ENCODE data around the gene KPNA6.
A peak's percentile ranks its signal among the peaks of the same experiment; 100 is the strongest.

DNA sequence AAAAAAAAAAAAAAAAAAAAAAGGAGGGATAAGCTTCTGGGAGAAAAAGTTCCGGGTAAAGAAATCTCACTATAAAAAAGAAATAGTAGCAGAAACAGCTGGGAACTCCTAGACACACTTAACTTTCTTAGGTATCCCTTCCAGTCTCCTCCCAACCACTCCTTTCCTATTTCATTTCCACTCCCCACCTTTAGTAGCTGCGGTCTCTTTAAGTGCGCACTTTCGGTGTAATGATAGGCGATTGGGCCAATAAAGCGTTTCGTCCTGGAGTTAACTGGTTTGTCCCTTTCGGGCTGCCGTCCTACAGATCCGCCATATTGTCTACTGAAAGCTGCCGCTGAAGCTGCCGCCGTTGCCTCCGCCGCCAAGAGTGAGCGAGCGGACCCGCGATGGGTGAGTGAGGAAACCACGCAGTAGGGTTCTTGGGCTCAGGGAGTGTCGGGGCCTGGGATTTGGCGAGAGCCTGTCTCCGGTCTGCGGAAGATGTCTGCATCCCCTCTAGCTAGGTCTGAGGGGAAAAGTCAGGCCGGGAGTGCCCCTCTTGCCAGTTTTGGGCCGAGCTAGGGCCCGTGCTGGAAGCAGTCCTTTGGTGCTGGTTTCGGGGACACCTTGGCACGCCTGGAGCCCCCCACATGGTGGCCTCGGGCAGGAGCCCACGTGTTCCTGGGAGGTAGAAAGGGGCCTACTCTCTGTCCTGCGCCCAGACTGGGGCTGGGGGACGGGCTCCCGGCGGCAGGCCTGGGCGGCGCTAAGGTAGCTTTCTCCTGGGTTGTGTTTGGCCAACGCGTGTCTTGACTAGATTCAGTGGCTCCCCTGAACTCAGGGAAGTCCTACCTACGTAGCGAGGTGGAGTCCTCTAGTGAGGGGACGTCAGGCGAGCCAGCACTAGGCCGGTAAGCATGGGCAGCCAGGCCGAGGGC lies at the start of gene KPNA6:
- peak; percentile 69; the same call in 1 of the 2 replicates for TF ChIP-seq POLR2AphosphoS5 (IDR thresholded peaks at IDR 0.05; ENCODE audit: low read depth, low read length)
- TF ChIP-seq, protein P1, sequence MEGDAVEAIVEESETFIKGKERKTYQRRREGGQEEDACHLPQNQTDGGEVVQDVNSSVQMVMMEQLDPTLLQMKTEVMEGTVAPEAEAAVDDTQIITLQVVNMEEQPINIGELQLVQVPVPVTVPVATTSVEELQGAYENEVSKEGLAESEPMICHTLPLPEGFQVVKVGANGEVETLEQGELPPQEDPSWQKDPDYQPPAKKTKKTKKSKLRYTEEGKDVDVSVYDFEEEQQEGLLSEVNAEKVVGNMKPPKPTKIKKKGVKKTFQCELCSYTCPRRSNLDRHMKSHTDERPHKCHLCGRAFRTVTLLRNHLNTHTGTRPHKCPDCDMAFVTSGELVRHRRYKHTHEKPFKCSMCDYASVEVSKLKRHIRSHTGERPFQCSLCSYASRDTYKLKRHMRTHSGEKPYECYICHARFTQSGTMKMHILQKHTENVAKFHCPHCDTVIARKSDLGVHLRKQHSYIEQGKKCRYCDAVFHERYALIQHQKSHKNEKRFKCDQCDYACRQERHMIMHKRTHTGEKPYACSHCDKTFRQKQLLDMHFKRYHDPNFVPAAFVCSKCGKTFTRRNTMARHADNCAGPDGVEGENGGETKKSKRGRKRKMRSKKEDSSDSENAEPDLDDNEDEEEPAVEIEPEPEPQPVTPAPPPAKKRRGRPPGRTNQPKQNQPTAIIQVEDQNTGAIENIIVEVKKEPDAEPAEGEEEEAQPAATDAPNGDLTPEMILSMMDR (IDR thresholded peaks at IDR 0.05 in 2 of 3, conservative IDR thresholded peaks at IDR 0.05 in 1 of 3; ENCODE audit: borderline replicate concordance in 1 of 3, insufficient read depth in 1 of 3, low read depth in 2 of 3, low read length in 2 of 3): no peak
- TF ChIP-seq TCF7L2 (IDR thresholded peaks at IDR 0.05; ENCODE audit: borderline replicate concordance, extremely low read depth, insufficient read depth, insufficient read length): peak; percentile 80
- no peak for TF ChIP-seq SRF (IDR thresholded peaks at IDR 0.05; ENCODE audit: low read depth)
- no peak for TF ChIP-seq JUND (IDR thresholded peaks at IDR 0.05)
